GM18868 (cell line): ENCODE results near the gene RAB11B.
A peak's percentile ranks its signal among the peaks of the same experiment; 100 is the strongest.
"Not testable (repeated sequence)": the region's sequence is repeated elsewhere in the genome, so short reads cannot be mapped to it uniquely, and the experiment has no call there.

ENCODE experiments used
- ATAC-seq: cut with Tn5 transposase; IDR thresholded peaks from one replicate; pipeline ENCODE4 v1.9.1; 2021; ENCODE audit warnings: mild to moderate bottlenecking, moderate library complexity; ENCODE audit not compliant: unreplicated experiment

RAB11B gene

DNA sequence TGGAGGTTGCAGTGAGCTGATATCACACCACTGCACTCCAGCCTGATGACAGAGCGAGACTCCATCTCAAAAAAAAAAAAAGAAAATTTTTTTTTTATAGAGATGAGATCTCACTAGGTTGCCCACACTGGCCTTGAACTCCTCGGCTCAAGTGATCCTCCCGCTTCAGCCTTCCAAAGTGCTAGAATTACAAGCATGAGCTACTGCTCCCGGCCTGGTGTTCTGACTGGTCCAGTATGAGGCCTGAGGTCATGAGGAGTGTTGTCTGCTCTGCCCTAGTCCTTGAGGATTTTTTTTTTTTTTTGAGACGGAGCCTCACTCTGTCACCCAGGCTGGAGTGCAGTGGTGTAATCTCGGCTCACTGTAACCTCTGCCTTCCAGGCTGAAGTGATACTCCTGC lies 35.2 kb downstream of the RAB11B start:
- not testable (repeated sequence) for ATAC-seq

GRCh38 chr19:8426283-8426682 lies 36.1 kb downstream of the RAB11B start:
- no peak for ATAC-seq

GRCh38 chr19:8429044-8429443 lies 38.9 kb downstream of the RAB11B start:
- ATAC-seq, result no peak

DNA sequence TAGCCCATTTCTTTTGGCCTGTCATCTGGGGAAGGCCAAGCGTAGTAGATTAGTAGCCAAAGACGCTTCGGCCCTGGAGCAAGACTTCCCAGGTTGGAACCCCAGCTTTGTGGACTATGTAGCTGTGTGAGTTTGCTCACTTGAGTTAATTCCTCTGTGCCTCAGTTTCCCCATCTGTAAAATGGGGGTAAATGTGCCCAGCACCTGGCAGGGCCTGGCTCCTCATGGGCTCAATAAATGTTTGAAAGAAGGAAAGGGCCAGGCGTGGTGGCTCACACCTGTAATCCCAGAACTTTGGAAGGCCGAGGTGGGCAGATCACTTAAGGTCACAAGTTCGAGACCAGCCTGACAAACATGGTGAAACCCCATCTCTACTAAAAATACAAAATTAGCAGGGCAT lies 39.7 kb downstream of the RAB11B start:
- no peak for ATAC-seq

DNA sequence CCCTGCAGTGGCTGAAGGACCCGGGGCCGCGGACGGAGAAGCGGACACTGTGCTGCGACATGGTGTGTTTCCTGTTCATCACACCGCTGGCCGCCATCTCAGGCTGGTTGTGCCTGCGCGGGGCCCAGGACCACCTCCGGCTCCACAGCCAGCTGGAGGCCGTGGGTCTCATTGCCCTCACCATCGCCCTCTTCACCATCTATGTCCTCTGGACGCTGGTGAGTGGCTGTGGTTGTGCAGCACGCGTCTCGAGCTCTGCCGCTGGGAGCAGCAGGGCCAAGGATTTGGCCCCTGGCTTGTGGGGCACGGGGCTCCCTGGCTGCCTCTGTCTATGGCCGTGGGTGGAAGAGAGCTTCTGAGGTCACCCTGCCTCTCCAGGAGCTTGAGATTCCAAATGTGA lies 40.5 kb downstream of the RAB11B start:
- ATAC-seq, result no peak

GRCh38 chr19:8438236-8438635 lies 48.1 kb downstream of the RAB11B start:
- ATAC-seq, result no peak

- no peak for ATAC-seq
Observed at GRCh38 chr19:8441725-8442544, 51.8 kb downstream of the RAB11B start.

GRCh38 chr19:8444140-8444676 lies 54.0 kb downstream of the RAB11B start:
- ATAC-seq, result not testable (repeated sequence)

DNA sequence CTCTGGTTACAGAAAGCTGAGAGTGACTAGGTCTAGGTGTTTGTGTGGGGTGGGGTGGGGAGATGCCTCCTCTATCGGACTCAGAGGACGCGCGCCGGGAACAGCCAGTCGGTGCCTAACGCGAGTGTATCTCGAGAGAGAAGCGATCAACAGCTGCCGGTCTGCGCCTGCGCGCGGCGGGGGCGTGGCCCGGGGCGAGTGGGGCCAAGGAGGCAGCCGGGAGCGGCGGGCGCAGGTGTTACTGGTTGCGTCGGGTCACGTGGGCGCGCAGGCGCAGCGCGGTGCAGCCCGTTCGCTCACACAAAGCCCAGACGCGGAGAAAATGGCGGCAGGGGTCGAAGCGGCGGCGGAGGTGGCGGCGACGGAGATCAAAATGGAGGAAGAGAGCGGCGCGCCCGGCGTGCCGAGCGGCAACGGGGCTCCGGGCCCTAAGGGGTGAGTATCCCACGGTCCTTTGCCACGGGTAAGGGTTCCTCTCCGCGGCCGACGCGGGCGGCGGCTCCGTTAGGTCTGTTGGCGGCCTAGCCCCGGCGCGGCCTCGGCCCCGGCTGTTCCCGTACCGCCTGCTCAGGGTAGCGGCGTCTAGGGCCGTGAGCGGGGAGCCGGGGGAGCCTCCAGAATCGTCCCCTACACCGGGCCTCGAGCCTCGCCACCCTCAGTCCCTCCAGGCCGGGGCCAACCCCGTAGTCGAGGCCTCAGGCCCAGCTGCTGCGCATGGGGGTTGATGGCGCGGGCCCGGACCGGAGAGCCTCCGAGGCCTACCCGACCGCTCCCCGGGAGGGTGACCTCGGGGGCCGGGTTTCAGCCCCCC lies 54.7 kb downstream of the RAB11B start, which contains the start of gene HNRNPM:
Gene HNRNPM (plus strand): TSS at position 299 of the 811 bp plus-strand sequence. CDS start 24 bp downstream, at position 323.
- peak; percentile 84 for ATAC-seq

DNA sequence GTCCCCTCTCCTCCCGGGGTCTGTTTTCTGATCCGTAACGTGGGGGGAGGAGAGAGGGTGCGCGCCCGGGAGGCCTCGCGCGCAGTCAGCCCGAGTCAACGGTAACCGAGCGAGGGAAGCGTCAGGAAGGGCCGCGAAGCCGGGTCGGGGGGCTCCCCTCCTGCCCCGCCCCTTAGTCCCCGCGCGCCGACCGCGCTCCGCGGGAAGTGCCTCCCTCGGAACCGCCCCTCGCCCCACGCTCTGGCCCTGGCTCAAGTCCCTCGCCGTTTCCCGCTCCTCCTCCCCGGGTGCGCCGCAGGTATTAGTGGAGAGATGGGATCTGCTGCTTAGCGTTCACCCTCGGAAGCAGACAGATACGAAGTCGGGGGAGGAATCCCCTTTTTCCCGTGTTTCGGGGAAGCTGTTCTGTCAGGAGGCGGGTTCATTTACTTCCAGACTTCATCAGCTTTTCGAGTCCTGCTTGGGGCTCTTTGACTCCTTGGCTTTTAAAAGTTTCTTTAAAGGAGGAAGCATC lies 55.4 kb downstream of the RAB11B start:
- ATAC-seq, result no peak

DNA sequence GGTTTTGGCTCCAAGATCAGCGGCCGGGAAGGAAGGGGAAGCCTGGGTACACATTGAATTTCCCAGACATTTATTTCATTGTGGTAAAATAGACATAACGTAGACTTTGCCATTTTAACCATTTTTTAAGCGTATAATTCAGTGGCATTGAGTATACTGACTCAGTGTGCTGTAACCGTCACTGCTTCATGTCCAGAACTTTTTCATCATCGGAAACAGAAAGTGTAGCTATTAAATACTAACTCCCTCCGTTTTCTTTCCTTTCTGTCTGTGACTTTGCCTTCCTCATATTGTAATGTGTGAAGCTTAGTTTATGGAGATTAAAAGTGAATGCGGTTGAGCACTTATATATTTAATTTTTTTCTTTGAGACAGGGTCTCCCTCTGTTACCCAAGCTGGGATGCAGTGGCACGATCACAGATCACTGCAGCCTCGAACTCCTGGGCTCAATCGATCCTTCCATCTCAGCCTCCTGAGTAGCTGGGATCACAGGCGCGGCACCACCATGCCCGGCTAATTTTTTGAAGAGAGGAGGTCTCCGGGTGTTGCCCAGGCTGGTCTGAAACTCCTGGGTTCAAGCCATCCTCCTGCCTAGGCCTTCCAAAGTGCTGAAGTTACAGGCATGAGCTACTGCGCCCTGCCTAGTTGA lies 56.0 kb downstream of the RAB11B start:
- ATAC-seq, result no peak

DNA sequence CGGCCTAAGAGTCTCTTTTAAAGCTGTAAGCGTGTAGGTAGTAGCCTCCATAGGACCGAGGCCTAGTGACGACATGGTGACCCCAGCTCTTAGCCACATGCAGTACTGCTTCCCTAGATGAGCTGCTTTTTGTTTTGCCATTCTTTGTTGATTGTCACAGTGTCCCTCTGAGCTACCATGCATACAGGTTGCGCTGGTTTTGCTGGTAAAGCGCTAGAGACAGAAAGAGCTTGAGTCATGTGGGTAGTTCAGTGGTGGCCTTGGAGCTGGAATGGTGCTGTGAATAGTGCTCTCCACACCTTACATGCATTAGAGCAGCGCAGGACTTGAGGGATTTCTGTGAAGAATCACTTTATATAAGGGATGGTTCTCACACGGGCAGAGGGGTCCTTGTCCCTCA lies 59.7 kb downstream of the RAB11B start:
- no peak for ATAC-seq

GRCh38 chr19:8451377-8451776 lies 61.2 kb downstream of the RAB11B start:
- no peak for ATAC-seq

DNA sequence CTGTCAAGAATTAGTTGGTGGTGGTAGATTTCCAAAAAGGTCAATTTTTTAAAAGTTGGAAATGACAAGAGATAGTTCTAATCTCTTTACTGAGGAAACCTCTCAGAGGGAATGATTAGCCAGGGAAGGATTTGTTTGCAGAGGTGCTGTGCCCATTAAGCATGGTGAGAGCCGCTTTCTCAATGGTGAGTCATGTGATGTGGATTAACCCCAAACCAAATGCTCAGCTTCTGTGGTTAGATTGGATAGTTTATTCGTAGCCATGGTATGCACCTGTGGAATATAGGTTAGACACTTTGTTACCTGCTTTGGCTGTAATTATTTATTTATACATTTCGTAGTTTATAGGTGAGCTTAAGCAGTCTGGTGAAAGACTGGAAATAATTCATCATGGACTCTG lies 61.7 kb downstream of the RAB11B start:
- no peak for ATAC-seq

DNA sequence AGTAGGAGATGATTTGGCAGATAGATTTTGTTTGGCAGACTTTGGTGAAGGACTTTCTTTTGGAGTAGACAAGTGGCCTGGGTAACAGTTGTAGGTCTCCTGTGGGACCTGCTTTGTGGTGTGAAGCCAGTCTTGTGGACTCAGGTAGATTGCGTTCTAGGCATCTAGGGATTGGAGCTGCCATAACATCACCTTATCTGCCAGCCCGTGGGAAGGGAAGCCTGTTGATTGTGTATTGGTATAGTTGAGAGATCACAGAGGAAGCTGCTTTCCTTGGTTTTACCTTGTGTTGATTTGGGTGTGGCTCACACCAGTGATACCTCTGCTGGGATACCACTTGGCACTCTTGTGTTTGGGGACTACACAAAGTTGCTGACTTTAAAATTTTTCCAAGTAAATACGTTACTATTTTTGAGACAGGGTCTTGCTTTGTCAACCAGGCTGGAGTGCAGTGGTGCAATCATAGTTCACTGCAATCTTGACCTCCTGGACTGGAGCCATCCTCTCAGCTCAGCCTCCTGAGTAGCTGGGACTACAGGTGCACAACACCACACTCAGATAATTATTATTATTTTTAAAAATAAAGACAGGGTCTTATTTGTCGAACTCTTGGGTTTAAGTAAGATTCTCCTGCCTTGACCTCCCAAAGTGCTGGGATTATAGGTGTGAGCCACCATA lies 62.4 kb downstream of the RAB11B start:
- ATAC-seq, result no peak

GRCh38 chr19:8453616-8454015 lies 63.5 kb downstream of the RAB11B start:
- no peak for ATAC-seq
